HS-27A (cell line): Measurements from ENCODE around the gene CRNKL1.
A peak's percentile ranks its signal among the peaks of the same experiment; 100 is the strongest.
"Not testable (repeated sequence)": the region's sequence is repeated elsewhere in the genome, so short reads cannot be mapped to it uniquely, and the experiment has no call there.

ENCODE experiments used
- DNase-seq: peaks from one replicate; pipeline ENCODE4 v3.0.0-alpha.2; 2012; ENCODE audit warnings: low read depth, missing footprints

The CRNKL1 gene

DNA sequence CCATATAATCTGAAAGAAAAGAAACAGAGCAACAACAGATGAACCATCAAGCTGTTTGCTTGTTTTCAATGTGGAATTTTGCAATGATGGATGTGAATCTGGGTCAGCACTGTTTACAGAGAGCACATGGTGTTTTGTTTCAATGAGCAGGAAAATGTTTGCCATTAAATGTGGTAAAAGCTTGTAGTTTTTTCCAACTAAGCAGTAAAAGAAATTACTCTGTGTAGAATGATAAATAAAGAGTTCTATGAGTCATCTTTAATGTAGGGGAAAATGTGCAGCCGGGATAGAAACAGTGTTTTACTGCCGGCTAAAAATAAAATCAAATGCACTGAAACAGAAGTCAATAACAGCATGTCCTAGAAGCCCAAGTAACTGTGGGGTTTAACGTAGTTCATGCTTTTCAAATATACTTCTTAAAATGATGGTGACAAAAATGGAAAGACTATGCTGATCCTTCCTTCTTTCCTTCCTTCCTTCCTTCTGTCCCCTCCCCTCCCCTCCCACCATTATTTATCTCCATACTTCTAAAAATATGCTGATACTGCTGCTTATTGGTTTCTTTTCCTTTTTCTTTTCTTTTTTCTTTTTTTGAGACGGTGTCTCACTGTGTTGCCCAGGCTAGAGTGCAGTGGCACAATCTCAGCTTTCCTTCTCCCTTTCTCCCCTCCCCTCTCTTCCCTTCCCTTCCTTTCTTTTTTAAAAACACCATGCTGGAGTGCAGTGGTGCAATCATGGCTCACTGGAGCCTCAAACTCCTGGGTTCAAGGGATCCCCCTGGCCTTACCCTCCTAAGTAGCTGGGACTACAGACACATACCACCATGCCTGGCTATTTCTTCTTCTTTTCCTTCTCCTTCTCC is 41.4 kb downstream of the CRNKL1 start:
- no peak for DNase-seq

DNA sequence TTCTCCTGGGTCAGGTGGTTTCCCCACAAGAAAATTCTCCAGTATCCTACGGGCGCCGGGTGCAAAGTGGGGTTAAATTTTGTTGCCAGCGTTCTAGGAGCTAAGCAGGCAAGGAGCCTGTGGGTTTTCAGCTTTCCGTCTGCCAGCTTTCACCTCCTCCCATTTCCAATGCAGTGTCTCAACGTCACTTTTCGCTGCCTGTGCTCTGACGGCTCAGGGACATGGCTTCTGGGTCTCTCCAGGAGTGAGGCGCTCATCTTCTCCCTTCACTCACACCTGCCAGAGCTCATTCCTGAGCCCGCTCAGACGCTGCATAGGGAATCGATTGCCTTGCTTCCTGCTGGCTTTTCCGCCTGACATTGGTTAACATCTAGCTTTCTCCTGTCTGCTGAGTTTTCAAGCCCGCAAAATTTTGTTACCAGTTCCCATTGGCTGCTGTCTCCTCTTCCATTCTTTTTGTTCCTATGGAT is 42.4 kb downstream of the CRNKL1 start:
- DNase-seq, result no peak

GRCh38 chr20:20005342-20005741 is 46.9 kb downstream of the CRNKL1 start:
- DNase-seq, result no peak

GRCh38 chr20:20003955-20004322 is 48.3 kb downstream of the CRNKL1 start:
- DNase-seq, result not testable (repeated sequence)

- no peak for DNase-seq
These were observed 49.0 kb downstream of the CRNKL1 start for GRCh38 chr20:20003031-20003954.

DNA sequence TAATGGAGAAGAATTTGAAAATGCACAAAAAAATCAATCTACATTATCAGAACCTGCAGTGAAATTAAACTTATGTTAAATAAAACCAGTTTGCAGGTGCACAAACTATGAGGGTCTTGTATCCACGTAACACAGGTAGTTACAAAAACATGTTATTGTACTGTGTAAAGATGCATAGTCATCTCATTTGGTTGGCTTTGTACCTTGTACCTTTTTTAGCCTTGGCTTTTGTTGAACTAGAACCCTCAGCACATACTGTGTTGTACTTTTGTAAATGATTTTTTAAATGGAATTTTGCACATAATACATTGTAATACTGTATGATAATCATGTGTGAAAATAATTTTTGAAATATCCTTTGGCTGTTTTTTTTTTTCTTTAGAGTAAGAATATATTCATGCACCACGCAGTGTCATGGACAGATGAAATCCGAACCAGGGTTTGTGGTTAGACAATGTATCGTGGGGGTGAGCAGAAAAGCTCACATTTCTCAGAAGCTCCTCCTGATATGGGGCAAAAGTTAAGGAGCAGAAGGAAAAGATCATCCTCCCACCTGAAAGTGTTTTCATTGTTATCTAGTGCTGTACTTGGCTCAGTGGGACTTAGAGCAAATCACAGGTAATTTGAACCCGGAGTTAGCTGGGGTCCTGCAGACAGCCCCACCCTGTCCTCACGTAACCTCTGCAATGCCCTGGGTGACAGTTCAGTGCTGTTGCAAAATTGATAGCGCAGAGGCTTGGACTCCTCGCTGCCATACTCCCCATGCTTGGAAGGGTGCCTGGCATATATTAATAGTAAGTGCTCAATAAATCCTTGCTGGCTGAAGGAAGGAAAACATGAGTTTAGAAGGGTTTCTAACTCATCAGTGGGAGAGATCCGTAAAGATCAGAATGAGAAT is 49.9 kb downstream of the CRNKL1 start:
- no peak for DNase-seq

GRCh38 chr20:20000211-20000968 is 51.9 kb downstream of the CRNKL1 start:
- no peak for DNase-seq

- DNase-seq, result no peak
These were observed 53.1 kb downstream of the CRNKL1 start for GRCh38 chr20:19998990-19999705.

DNA sequence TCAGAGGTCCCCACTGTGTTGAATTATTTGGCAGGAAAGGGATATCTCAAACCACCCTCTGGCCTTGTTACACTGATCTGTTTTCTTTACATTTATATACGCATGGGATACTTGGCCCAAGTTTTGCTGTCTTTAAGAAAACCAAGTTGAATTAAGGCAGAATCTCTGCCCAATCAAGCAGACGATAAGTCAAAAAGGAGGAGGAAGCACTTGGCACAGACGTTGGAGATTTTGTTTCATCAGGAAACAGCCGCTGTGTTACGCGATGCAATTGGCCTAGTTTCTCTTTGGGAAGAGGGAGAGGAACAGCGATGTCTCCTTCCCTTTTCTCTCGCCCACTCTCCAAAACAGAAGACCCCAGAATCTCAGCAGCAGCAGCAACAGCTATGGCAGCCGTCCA is 55.3 kb downstream of the CRNKL1 start:
- DNase-seq, result no peak

DNA sequence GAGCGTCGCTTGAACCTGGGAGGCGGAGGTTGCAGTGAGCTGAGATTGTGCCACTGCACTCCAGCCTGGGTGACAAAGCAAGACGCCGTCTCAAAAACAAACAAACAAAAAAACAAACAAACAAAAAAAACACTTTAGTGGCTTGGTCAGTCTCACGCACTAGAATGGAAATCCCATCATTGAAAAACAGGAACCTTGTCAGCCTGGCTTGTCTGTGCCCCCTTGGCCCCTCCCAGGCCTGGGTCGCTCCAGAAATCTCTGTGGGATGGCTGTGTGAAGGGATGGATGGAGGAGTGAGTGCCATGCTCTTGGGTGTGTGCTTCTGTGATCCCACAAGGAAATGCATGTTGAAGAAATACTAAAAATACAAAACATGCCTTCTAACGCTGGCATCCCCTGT is 56.0 kb downstream of the CRNKL1 start:
- no peak for DNase-seq

DNA sequence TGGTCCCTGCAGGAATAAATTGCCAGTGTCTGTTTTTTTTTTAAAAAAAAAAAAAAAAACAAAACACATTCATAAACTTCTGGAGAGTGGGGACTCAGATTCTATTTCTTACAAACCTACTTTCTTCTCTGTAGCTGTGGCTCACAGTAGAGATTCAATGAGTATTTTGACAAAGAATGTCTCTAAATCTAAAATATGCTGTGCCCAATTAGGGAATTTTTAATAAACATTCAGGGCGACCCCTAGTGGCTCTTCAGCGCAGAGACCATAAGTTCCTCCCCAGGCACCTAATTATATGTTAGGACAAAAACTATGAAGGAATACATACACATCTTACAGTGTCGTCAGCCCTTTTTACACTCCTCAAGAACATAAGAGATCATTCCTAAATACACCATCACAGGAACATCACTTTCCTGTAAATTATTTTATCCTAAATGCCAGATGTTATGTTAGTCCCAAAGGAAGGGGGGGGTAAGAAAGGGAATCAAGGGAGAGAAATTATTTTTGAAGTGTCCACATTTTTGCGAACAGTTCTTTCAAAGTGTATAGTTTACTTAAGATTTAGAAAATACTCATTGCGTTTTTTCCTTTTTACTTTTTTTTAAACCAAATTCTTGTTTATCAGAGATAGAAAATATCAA is 56.9 kb downstream of the CRNKL1 start:
- no peak for DNase-seq

DNA sequence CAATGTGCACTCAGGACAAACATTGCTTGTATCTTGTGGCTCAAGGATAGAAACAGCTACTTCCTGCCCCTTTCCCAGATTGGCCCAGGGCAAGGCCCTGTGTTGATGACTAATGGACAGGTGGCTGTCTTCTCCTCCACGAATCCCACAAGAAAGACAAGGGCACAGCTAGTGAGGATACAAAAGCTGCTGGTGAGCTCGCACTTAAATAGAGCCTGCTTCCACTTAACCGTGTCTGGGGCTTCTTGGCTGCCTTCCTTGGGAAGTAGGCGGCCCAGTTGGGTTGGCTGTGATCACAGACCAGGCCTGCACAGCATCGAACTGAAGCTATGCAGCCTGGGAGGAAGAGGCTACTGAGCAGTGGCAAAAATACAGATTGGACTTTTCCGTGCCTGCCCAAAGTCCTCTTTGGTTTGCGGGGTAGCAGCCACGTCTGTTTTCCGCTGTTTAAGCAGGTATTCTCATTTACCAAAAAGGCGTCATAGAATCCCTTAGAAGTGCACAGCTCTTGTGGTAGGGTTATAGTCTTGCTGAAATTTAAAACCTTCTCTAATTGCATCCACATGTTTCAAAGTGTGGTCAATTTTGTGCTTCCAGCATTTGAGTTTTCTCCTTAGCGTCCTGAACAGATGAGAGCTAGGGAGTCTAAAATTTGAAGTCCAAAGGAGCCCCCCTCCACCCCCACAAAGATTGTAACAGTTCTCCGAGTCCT is 58.2 kb downstream of the CRNKL1 start:
- no peak for DNase-seq

DNA sequence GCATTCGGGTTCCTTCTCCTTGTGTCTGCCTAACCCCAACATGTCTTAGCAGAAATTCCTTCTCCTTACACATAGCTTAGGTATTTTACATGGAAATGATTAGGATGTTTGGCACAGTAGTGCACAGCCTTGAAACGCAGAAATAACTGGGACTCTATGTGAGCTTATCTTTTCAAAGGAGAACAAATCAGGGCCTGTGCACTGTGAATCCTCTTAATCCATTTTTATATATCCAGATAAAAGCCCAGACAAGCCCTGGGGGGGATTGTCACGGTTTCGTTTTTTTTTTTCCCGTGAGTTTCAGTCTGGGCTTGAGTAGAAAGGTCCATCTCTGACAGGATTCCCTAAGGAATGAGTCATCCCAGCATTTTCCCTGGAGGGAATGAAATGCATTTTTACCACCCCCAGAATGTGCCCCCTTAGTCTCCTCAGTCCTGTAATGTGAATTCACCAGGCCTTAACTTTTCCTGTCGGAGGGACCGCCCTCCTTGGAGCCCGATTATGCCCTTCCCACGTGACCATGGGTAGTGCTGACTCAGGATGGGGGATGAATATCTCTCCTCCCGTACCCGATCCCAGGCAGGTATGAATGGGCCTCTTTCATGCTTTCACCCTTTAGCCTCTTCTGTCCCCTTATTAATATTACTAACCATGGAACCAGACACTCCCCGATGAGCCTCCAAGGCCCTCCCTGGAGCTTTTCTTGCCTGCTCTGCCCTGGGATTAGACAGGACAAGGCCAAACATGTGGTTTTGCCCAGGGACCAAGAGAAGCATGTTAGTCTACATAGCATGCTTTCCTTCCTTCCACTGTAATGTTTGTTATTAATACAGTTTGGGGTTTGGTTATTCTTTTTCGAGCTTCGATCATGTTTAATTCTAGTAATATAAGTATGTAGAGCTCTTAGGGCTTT is 59.0 kb downstream of the CRNKL1 start:
- DNase-seq, result peak; percentile 100

- no peak for DNase-seq
These were observed 60.4 kb downstream of the CRNKL1 start for GRCh38 chr20:19991854-19992253.

GRCh38 chr20:19991308-19991707 is 61.0 kb downstream of the CRNKL1 start:
- DNase-seq, result no peak

GRCh38 chr20:19990850-19991249 is 61.4 kb downstream of the CRNKL1 start:
- DNase-seq, result no peak

GRCh38 chr20:19987046-19987445 is 65.2 kb downstream of the CRNKL1 start:
- no peak for DNase-seq

DNA sequence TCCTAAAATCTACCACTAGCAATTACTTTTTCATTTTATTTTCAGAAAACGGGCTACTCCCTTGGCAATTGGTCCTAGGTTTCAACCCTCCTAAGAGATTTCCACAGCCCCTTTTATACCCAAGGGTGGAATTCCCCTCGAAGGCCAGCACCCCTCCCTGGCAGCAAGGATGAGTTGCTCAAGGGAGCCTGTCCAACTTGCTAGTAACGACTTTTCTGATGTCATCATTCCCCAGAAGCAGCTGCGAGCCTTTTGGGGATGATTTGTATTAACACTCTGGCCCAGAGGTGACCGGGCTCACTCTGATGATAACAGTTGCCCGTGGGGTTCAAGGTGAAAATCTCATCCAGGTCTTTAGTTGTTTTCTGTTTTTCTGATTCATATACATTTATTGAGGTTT is 65.8 kb downstream of the CRNKL1 start:
- DNase-seq, result no peak
